HL-60/S4 treated with retinoic acid at 250 ng/mL for 4 days and 3 days (cell line): ENCODE results near the gene ITIH5.
"Not testable (repeated sequence)": the region's sequence is repeated elsewhere in the genome, so short reads cannot be mapped to it uniquely, and the experiment has no call there.

Experiments
- in situ Hi-C: fragments of 300-500 bp; cut with MboI; formaldehyde crosslinking; loops from 2 replicates; pipeline ENCODE4 v1.7.0; 2022; ENCODE audit warnings: low sequenced_read_pairs

The ITIH5 gene

GRCh38 chr10:7666253-7667023 is at the start of gene ITIH5:
TSS of gene ITIH5 (minus strand) at chr10:7666966. CDS start at chr10:7666892, 74 bp downstream.
- in situ Hi-C loops = no loop called here

GRCh38 chr10:7715515-7715914 is 48.7 kb upstream of the ITIH5 start:
- in situ Hi-C loops = no loop called here

GRCh38 chr10:7711075-7711474 is 44.3 kb upstream of the ITIH5 start:
- in situ Hi-C loops = not testable (repeated sequence)

GRCh38 chr10:7710446-7710845 is 43.7 kb upstream of the ITIH5 start:
- in situ Hi-C loops = no loop called here

- in situ Hi-C loops = no loop called here
Observed at GRCh38 chr10:7708832-7709231, 42.1 kb upstream of the ITIH5 start.

- in situ Hi-C loops = no loop called here
Observed at GRCh38 chr10:7707858-7708622, 41.3 kb upstream of the ITIH5 start.

GRCh38 chr10:7707102-7707501 is 40.3 kb upstream of the ITIH5 start:
- in situ Hi-C loops = no loop called here

- in situ Hi-C loops = no loop called here
Observed at GRCh38 chr10:7706534-7707073, 39.8 kb upstream of the ITIH5 start.

GRCh38 chr10:7705341-7705740 is 38.6 kb upstream of the ITIH5 start:
- in situ Hi-C loops = no loop called here

GRCh38 chr10:7704071-7705016 is 37.6 kb upstream of the ITIH5 start:
- in situ Hi-C loops = no loop called here

- in situ Hi-C loops = no loop called here
Observed at GRCh38 chr10:7703140-7703539, 36.4 kb upstream of the ITIH5 start, which contains the start of gene ITIH2. TSS of gene ITIH2 (plus strand) at chr10:7703316. CDS start at chr10:7703435, 119 bp downstream.

GRCh38 chr10:7702288-7702812 is 35.6 kb upstream of the ITIH5 start:
- in situ Hi-C loops = no loop called here

GRCh38 chr10:7701158-7701742 is 34.5 kb upstream of the ITIH5 start:
- in situ Hi-C loops = no loop called here

- in situ Hi-C loops = no loop called here
Observed at GRCh38 chr10:7700577-7701125, 33.9 kb upstream of the ITIH5 start.

- in situ Hi-C loops = no loop called here
Observed at GRCh38 chr10:7697426-7697825, 30.7 kb upstream of the ITIH5 start.

- in situ Hi-C loops = no loop called here
Observed at GRCh38 chr10:7696545-7696944, 29.8 kb upstream of the ITIH5 start.

- in situ Hi-C loops = not testable (repeated sequence)
Observed at GRCh38 chr10:7693194-7693593, 26.4 kb upstream of the ITIH5 start.

GRCh38 chr10:7692368-7692767 is 25.6 kb upstream of the ITIH5 start:
- in situ Hi-C loops = not testable (repeated sequence)

- in situ Hi-C loops = not testable (repeated sequence)
Observed at GRCh38 chr10:7690885-7691597, 24.3 kb upstream of the ITIH5 start.
